Astrocyte of the spinal cord (primary cell): Measurements from ENCODE around the gene DSCAM.

Experiments used
- DNase-seq: peaks from one replicate; pipeline ENCODE4 v3.0.0; 2011; ENCODE audit warnings: low read depth, low spot score
- H3K4me3 ChIP-seq: 2 replicates; pipeline ENCODE4 v1.5.1; 2011; ENCODE audit warnings: low read depth, mild to moderate bottlenecking, low read length, moderate library complexity
- CTCF ChIP-seq: IDR thresholded peaks from 2 replicates; pipeline ENCODE4 v1.5.1; 2012; ENCODE audit warnings: low read depth, mild to moderate bottlenecking, low read length, inconsistent platforms
- in situ Hi-C: cut with HindIII; loops from 2 replicates; pipeline ENCODE4 v1.10.0; 2017; ENCODE audit warnings: low sequenced_read_pairs

The DSCAM gene

GRCh38 chr21:40018871-40019475, 828.0 kb downstream of the DSCAM start:
- no peak overlapping the region for H3K4me3 ChIP-seq
- TF ChIP-seq CTCF = no peak
- no peak for DNase-seq
- in situ Hi-C loops = no loop called here

- no peak overlapping the region for H3K4me3 ChIP-seq
- no peak for TF ChIP-seq CTCF
- in situ Hi-C loops = no loop called here
- DNase-seq = no peak
Measured at GRCh38 chr21:40016667-40017066, 830.3 kb downstream of the DSCAM start.

GRCh38 chr21:40016234-40016633, 830.7 kb downstream of the DSCAM start:
- no peak overlapping the region for H3K4me3 ChIP-seq
- in situ Hi-C loops = no loop called here
- TF ChIP-seq CTCF = no peak
- no peak for DNase-seq

GRCh38 chr21:40015818-40016217, 831.1 kb downstream of the DSCAM start:
- no peak for TF ChIP-seq CTCF
- no peak overlapping the region for H3K4me3 ChIP-seq
- DNase-seq = no peak
- in situ Hi-C loops = no loop called here

- no peak overlapping the region for H3K4me3 ChIP-seq
Measured at GRCh38 chr21:40014394-40014793, 832.6 kb downstream of the DSCAM start.

GRCh38 chr21:40013001-40013735, 833.8 kb downstream of the DSCAM start:
- TF ChIP-seq CTCF = no peak
- DNase-seq = no peak
- no peak overlapping the region for H3K4me3 ChIP-seq
- in situ Hi-C loops = no loop called here

More at GRCh38 chr21:40014394-40014793, 832.6 kb downstream of the DSCAM start:
- in situ Hi-C loops = no loop called here
- no peak for TF ChIP-seq CTCF
- DNase-seq = no peak
